VCaP (cell line): ENCODE data around the gene INAVA.

Experiments
- H3K27ac ChIP-seq: fragments of 450-650 bp; 2 replicates; pipeline ENCODE4 v1.5.1; 2017
- CTCF ChIP-seq: fragments of 450-650 bp; conservative IDR thresholded peaks from 2 replicates; pipeline ENCODE4 v1.5.1; 2017; ENCODE audit warnings: mild to moderate bottlenecking, moderate library complexity

Gene INAVA

GRCh38 chr1:200872446-200873115 lies 22.1 kb upstream of the INAVA start, which contains the start of gene GPR25:
GPR25 (plus strand) TSS chr1:200872981; CDS start chr1:200873038, 57 bp downstream.
- no peak within 1 kb of the TSS for H3K27ac ChIP-seq
- no peak for TF ChIP-seq CTCF

GRCh38 chr1:200873116-200873670 lies 21.5 kb upstream of the INAVA start:
- TF ChIP-seq CTCF, result no peak
- H3K27ac ChIP-seq, result no peak overlapping the region

GRCh38 chr1:200873671-200874397 lies 20.9 kb upstream of the INAVA start:
- H3K27ac ChIP-seq, result no peak overlapping the region
- no peak for TF ChIP-seq CTCF

GRCh38 chr1:200874694-200875093 lies 20.0 kb upstream of the INAVA start:
- H3K27ac ChIP-seq, result no peak overlapping the region
- TF ChIP-seq CTCF, result no peak

- H3K27ac ChIP-seq, result no peak overlapping the region
- no peak for TF ChIP-seq CTCF
These were observed 19.3 kb upstream of the INAVA start for GRCh38 chr1:200875416-200875815.

- H3K27ac ChIP-seq, result no peak overlapping the region
- no peak for TF ChIP-seq CTCF
These were observed 17.7 kb upstream of the INAVA start for GRCh38 chr1:200877010-200877409.

- TF ChIP-seq CTCF, result no peak
- H3K27ac ChIP-seq, result no peak overlapping the region
These were observed 16.7 kb upstream of the INAVA start for GRCh38 chr1:200877839-200878551.
